Activated B cell treated with CpG ODN at 0.5 μM for 24 hours (primary cell): ENCODE data around the gene EVX2. TPM values are rescaled to one million over a fixed set of nuclear protein-coding genes. Genes with fewer than 3 reads are reported as not detected.

Source experiments
- ATAC-seq: fragments of 200-7000 bp; cut with Tn5 transposase; one replicate; pipeline ENCODE4 v1.10.0; 2021; ENCODE audit warnings: low read depth, mild to moderate bottlenecking, moderate library complexity
- CTCF ChIA-PET: fragments of 350-600 bp; sonication (Branson Sonifier 250); formaldehyde crosslinking; loops from one replicate; lab custom pipeline; 2021; ENCODE audit warnings: antibody characterized with exemption; lab: Charles Lee
- POLR2A ChIA-PET: fragments of 350-600 bp; sonication (Branson Sonifier 250); formaldehyde crosslinking; loops from one replicate; lab custom pipeline; 2021; ENCODE audit warnings: antibody characterized with exemption; lab: Charles Lee
- DNase-seq: peaks from one replicate; pipeline ENCODE4 v3.0.0; 2022
- H3K27ac Mint-ChIP-seq: one replicate; pipeline ENCODE4 v1.8.0; 2020; ENCODE audit warnings: mixed read lengths
- H3K27me3 Mint-ChIP-seq: one replicate; pipeline ENCODE4 v1.8.0; 2021; ENCODE audit warnings: mixed read lengths
- H3K36me3 Mint-ChIP-seq: one replicate; pipeline ENCODE4 v1.8.0; 2021; ENCODE audit warnings: low read depth, mixed read lengths
- H3K4me1 Mint-ChIP-seq: one replicate; pipeline ENCODE4 v1.8.0; 2021; ENCODE audit warnings: mixed read lengths
- H3K4me3 Mint-ChIP-seq: one replicate; pipeline ENCODE4 v1.8.0; 2020; ENCODE audit warnings: mild to moderate bottlenecking, mixed read lengths
- H3K9me3 Mint-ChIP-seq: one replicate; pipeline ENCODE4 v1.8.0; 2020; ENCODE audit warnings: mixed read lengths
- intact Hi-C: fragments of 100-400 bp; cut with micrococcal nuclease; formaldehyde crosslinking; loops from one replicate; pipeline ENCODE4 v1.15.1; 2024
- total RNA-seq: library from RNA; stranded (reverse); gene quantifications from 2 replicates; pipeline ENCODE4 v1.2.3, GENCODE V29; 2022
- TF ChIP-seq, protein P1 (sequence below): fragments of 200-600 bp; IDR thresholded peaks from one replicate; pipeline ENCODE4 v1.8.0; 2022; ENCODE audit warnings: antibody characterized with exemption, mild to moderate bottlenecking

The EVX2 gene
- total RNA-seq, 1 donor from 2014 or later = not detected

- DNase-seq = no peak
- intact Hi-C loops = loop anchor here (2.0 to 5.0 kb wide), 2 partner anchors 80 to 1741 kb away; no protein-coding TSS in a partner anchor
- TF ChIP-seq, protein P1, sequence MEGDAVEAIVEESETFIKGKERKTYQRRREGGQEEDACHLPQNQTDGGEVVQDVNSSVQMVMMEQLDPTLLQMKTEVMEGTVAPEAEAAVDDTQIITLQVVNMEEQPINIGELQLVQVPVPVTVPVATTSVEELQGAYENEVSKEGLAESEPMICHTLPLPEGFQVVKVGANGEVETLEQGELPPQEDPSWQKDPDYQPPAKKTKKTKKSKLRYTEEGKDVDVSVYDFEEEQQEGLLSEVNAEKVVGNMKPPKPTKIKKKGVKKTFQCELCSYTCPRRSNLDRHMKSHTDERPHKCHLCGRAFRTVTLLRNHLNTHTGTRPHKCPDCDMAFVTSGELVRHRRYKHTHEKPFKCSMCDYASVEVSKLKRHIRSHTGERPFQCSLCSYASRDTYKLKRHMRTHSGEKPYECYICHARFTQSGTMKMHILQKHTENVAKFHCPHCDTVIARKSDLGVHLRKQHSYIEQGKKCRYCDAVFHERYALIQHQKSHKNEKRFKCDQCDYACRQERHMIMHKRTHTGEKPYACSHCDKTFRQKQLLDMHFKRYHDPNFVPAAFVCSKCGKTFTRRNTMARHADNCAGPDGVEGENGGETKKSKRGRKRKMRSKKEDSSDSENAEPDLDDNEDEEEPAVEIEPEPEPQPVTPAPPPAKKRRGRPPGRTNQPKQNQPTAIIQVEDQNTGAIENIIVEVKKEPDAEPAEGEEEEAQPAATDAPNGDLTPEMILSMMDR = no peak
- no peak for ATAC-seq
- Mint-ChIP-seq H3K9me3 (peaks cover 2% of the 10 kb centered on the region), H3K4me1 (peaks cover 7% of the 10 kb centered on the region), H3K27ac (peak overlapping the region; percentile 66), H3K36me3 (peaks cover 5% of the 10 kb centered on the region), H3K4me3 (no peak overlapping the region), H3K27me3 (peaks cover 63% of the 10 kb centered on the region)
- CTCF ChIA-PET = no interaction called here
- POLR2A ChIA-PET = no interaction called here
Measured at GRCh38 chr2:176078541-176079284, 5.0 kb downstream of the EVX2 start.

DNA sequence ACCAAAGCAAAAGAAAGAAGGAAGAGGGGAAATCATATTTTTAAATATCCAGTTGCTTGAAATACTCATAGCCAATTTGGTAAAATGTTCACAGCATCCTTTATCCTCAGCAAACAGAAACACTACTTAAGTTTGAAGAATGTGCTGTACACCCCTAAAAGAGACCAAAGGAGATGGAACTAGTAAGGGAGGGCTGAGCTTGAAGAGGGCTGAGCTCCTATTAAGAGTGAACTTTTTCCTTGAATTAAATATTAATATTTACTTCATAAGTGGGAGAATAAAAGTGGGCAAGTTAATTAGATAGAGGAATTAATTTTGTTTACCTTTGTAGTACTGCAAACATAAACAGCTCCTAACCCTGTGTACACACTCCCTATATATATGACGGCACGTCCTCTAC lies 7.0 kb downstream of the EVX2 start:
- ATAC-seq = no peak
- peaks cover 5% of the 10 kb centered on the region for H3K36me3 Mint-ChIP-seq
- TF ChIP-seq, protein P1 = no peak
- ChIA-PET CTCF (no interaction called here), POLR2A (no interaction called here)
- H3K27ac Mint-ChIP-seq = no peak overlapping the region
- H3K4me1 Mint-ChIP-seq = peaks cover 7% of the 10 kb centered on the region
- intact Hi-C loops = loop anchor here (5.0 kb wide), 1 partner anchor 1739 kb away; no protein-coding TSS in a partner anchor
- no peak for DNase-seq
- H3K4me3 Mint-ChIP-seq = no peak overlapping the region
- peaks cover 2% of the 10 kb centered on the region for H3K9me3 Mint-ChIP-seq
- H3K27me3 Mint-ChIP-seq = peaks cover 65% of the 10 kb centered on the region

GRCh38 chr2:176076063-176076462 lies 7.7 kb downstream of the EVX2 start:
- no peak for DNase-seq
- TF ChIP-seq, protein P1 = no peak
- peaks cover 5% of the 10 kb centered on the region for H3K36me3 Mint-ChIP-seq
- no peak overlapping the region for H3K4me3 Mint-ChIP-seq
- peaks cover 63% of the 10 kb centered on the region for H3K27me3 Mint-ChIP-seq
- CTCF ChIA-PET = no interaction called here
- ATAC-seq = no peak
- no peak overlapping the region for H3K27ac Mint-ChIP-seq
- H3K4me1 Mint-ChIP-seq = peaks cover 7% of the 10 kb centered on the region
- H3K9me3 Mint-ChIP-seq = peaks cover 2% of the 10 kb centered on the region
- POLR2A ChIA-PET = no interaction called here
- intact Hi-C loops = loop anchor here (5.0 kb wide), 1 partner anchor 1739 kb away; no protein-coding TSS in a partner anchor

DNA sequence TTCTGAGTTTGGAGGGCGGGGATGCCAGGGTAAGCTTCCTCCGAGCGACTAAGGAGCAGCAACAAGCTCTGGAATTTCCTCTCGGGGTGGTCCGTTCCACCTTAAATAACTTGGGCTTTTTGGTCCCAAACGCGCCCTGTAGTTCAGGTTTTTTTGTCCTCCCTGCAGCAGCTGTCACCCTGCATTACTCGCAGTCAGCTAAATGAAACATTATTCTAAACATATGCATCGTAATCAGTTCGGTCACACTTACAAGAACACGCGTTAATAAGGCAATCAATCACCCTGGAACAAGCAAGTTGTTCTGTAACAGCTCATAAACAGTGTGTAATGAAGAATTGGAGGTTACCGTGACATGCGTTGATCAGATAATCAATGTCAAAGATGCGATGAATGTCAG lies 8.3 kb downstream of the EVX2 start:
- no peak overlapping the region for H3K27ac Mint-ChIP-seq
- H3K4me3 Mint-ChIP-seq = no peak overlapping the region
- ATAC-seq (no peak), DNase-seq (no peak)
- ChIA-PET CTCF (interaction anchor here (1.1 kb wide), 1 partner anchor 53 kb away, joined by 3 read pairs; no protein-coding TSS in a partner anchor), POLR2A (no interaction called here)
- TF ChIP-seq, protein P1 = no peak
- intact Hi-C loops = loop anchor here (5.0 kb wide), 1 partner anchor 1738 kb away; no protein-coding TSS in a partner anchor
- H3K9me3 Mint-ChIP-seq = peaks cover 2% of the 10 kb centered on the region
- H3K4me1 Mint-ChIP-seq = peaks cover 7% of the 10 kb centered on the region
- peaks cover 5% of the 10 kb centered on the region for H3K36me3 Mint-ChIP-seq
- peaks cover 64% of the 10 kb centered on the region for H3K27me3 Mint-ChIP-seq

DNA sequence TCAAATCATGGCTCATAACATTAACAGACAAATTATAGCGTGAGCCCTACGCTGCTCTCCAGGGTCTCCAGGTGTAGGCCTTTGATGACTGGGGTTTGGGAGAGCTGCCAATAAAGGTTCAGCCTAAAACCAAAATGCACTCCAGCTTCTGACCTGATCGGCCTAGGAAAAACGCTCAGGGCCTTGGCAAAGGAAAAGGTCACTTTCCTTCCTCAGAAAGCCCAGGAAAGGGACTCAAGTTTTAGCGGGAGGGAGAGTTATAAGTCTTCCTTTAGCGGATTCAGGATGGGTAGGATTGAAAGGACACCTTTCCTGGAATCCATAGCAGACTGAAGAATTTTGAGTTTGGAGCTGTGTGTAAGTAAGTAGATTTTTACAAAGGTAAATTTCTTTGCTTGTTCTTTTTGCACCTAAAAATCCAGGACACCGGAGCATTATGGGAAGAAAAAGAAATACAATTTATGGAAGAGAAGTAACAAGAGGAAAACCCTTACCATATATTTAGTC lies 8.8 kb downstream of the EVX2 start:
- Mint-ChIP-seq H3K36me3 (peaks cover 5% of the 10 kb centered on the region), H3K9me3 (peaks cover 2% of the 10 kb centered on the region), H3K27me3 (peaks cover 69% of the 10 kb centered on the region), H3K4me1 (peaks cover 7% of the 10 kb centered on the region), H3K27ac (no peak overlapping the region), H3K4me3 (no peak overlapping the region)
- TF ChIP-seq, protein P1 = no peak
- DNase-seq = no peak
- CTCF ChIA-PET = interaction anchor here (1.1 kb wide), 1 partner anchor 53 kb away, joined by 3 read pairs; no protein-coding TSS in a partner anchor
- ATAC-seq = no peak
- POLR2A ChIA-PET = no interaction called here
- intact Hi-C loops = loop anchor here (5.0 kb wide), 1 partner anchor 1738 kb away; no protein-coding TSS in a partner anchor
